ENCODE measurements around the gene PBLD.

GRCh38 chr10:68334672-68335467, 2.1 kb upstream of the PBLD start:
- TF ChIP-seq NR2C2 (CRISPR knock-in tag; IDR thresholded peaks at IDR 0.05) = no peak
- TF ChIP-seq CBFB (CRISPR knock-in tag; IDR thresholded peaks at IDR 0.05; ENCODE audit: low read depth) = no peak
- TF ChIP-seq, protein P1, sequence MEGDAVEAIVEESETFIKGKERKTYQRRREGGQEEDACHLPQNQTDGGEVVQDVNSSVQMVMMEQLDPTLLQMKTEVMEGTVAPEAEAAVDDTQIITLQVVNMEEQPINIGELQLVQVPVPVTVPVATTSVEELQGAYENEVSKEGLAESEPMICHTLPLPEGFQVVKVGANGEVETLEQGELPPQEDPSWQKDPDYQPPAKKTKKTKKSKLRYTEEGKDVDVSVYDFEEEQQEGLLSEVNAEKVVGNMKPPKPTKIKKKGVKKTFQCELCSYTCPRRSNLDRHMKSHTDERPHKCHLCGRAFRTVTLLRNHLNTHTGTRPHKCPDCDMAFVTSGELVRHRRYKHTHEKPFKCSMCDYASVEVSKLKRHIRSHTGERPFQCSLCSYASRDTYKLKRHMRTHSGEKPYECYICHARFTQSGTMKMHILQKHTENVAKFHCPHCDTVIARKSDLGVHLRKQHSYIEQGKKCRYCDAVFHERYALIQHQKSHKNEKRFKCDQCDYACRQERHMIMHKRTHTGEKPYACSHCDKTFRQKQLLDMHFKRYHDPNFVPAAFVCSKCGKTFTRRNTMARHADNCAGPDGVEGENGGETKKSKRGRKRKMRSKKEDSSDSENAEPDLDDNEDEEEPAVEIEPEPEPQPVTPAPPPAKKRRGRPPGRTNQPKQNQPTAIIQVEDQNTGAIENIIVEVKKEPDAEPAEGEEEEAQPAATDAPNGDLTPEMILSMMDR (IDR thresholded peaks at IDR 0.05) = no peak
- TF ChIP-seq ZNF263 (CRISPR knock-in tag; IDR thresholded peaks at IDR 0.05; ENCODE audit: low read depth) = no peak
- TF ChIP-seq JUN (CRISPR knock-in tag; IDR thresholded peaks at IDR 0.05) = no peak
- TF ChIP-seq ATF2 (CRISPR knock-in tag; IDR thresholded peaks at IDR 0.05; ENCODE audit: borderline replicate concordance, low read depth) = no peak

Data from WTC11 (cell line).